ACC112 (cell line): ENCODE results near the gene SYTL3.

Experiments used
- H2AFZ ChIP-seq: fragments of 200-600 bp; sonication (generic); one replicate; pipeline ENCODE4 v1.6.0; 2017; ENCODE audit warnings: antibody characterized with exemption, low read length; ENCODE audit not compliant: unreplicated experiment
- H3K27ac ChIP-seq: fragments of 200-600 bp; sonication (generic); 2 replicates; pipeline ENCODE4 v1.5.1; 2014; ENCODE audit warnings: low read depth, mild to moderate bottlenecking, antibody characterized with exemption, low read length, moderate library complexity
- H3K27me3 ChIP-seq: fragments of 200-600 bp; sonication (generic); 2 replicates; pipeline ENCODE4 v1.6.1; 2014; ENCODE audit warnings: mild to moderate bottlenecking, antibody characterized with exemption, low read length, moderate library complexity, mixed read lengths; ENCODE audit not compliant: insufficient read depth
- H3K36me3 ChIP-seq: fragments of 200-600 bp; sonication (generic); 2 replicates; pipeline ENCODE4 v1.6.1; 2016; ENCODE audit warnings: mild to moderate bottlenecking, antibody characterized with exemption, low read length, moderate library complexity, mixed read lengths; ENCODE audit not compliant: insufficient read depth
- H3K4me1 ChIP-seq: fragments of 200-600 bp; sonication (generic); one replicate; pipeline ENCODE4 v1.6.1; 2016; ENCODE audit warnings: low read length, mixed read lengths; ENCODE audit not compliant: insufficient read depth, unreplicated experiment, control insufficient read depth
- H3K4me3 ChIP-seq: fragments of 200-600 bp; sonication (generic); 2 replicates; pipeline ENCODE4 v1.5.1; 2014; ENCODE audit warnings: mild to moderate bottlenecking, low read depth, low read length
- H3K79me2 ChIP-seq: fragments of 200-600 bp; sonication (generic); one replicate; pipeline ENCODE4 v1.6.0; 2016; ENCODE audit warnings: low read length; ENCODE audit not compliant: control insufficient read depth, unreplicated experiment, insufficient read depth

The SYTL3 gene

DNA sequence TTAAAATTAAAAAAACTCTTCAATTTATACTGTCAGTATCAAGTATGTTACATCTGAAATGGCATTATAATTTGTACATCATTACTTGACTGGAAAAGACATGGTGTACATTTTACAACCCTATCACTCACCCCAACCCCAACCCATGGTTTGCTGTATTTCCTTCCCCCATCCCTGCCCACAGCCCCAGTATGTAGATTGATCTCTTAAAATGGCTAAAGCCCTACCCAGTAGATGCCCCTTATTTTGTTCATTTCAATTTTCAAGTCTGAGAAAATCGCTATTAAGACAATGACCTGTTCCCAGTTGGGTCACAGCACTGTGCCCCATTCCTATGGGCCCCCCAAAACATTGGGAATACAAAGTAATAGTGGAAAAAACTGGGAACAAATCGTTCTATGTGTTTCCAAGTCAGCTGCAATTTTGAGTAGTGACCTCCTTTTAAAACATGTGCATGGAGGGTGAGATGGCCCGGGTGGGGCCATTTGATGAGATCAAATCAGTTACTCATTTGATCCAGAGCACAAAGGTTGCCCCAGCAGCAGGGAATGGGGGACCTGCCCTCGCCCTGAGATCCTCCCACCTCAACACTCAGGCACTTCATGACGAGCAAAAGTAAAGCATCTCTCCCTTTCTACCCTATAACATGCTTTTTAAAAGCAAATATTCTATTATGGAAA lies 156.0 kb downstream of the SYTL3 start:
- Histone ChIP-seq H3K79me2 (peaks cover 65% of the 10 kb centered on the region), H2AFZ (no peak overlapping the region), H3K27ac (no peak overlapping the region), H3K27me3 (no peaks in the 10 kb centered on the region), H3K36me3 (no peaks in the 10 kb centered on the region), H3K4me1 (peaks cover 8% of the 10 kb centered on the region), H3K4me3 (no peak overlapping the region)

DNA sequence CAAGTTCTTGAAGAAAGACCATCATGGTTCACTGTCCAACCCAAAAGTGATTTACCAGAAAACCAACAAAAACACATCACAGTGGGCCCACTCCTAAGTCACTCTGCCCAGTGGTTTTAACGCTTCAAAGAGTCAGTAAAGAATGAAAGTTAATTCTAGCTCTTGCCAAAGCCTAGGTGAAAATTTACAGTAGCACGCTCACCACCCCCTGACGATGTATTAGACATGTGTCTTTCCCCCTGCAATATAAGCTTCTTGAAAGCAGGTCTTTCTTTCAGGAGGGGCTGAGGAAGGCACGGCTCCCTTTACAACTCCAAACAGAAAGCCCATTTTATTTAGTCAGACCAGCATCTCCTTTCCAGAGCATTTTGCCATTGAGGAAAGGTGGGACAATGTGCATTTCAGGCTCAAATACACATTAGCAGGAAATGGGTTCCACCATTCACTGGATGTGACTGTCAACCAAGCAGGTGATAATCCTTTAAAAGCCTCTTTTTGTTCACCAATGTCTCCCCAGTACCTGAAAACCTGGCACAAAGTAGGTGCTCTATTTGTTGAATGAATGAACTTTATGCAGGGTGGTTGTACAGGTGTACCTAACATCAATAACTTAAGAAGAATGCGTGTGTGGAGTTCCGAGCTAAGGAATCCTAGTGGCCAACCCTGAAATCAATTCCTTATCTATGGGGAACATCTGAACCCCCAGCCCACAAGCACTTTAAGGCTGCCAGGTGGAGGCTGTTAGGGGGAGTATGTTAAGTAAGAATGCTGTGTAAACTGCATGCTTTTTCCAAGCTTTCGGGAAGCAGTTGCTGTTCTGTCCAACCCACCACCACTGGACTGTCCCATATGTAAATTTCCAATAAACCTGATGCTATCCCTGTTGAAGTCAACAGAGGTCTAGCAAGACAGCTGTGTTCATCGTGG lies 157.9 kb downstream of the SYTL3 start:
- Histone ChIP-seq H3K4me3 (no peak overlapping the region), H3K27me3 (no peaks in the 10 kb centered on the region), H3K36me3 (no peaks in the 10 kb centered on the region), H3K4me1 (peaks cover 8% of the 10 kb centered on the region), H3K27ac (no peak overlapping the region), H2AFZ (no peak overlapping the region), H3K79me2 (peaks cover 62% of the 10 kb centered on the region)

DNA sequence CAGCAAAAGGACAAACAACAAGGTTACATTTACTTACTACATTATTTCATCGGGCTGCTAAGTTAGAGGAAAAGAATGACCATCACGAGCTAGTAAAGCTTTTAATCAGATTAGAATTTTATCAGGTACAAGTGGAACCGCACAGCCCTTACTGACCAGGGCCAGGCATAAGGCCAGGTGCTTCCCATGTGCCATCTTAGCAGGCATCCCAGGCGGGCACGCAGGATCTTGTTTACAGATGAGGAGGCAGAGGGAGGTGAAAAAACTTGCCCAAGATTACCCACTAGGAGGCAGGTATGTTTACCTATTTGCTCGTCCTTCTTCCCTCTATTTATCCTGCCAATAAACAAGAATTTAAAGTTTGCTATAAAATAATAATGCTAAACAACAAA lies 158.6 kb downstream of the SYTL3 start:
- no peaks in the 10 kb centered on the region for H3K27me3 ChIP-seq
- H3K36me3 ChIP-seq, result no peaks in the 10 kb centered on the region
- peaks cover 5% of the 10 kb centered on the region for H3K4me1 ChIP-seq
- no peak overlapping the region for H3K27ac ChIP-seq
- no peak overlapping the region for H3K4me3 ChIP-seq
- no peak overlapping the region for H2AFZ ChIP-seq
- H3K79me2 ChIP-seq, result peaks cover 64% of the 10 kb centered on the region

DNA sequence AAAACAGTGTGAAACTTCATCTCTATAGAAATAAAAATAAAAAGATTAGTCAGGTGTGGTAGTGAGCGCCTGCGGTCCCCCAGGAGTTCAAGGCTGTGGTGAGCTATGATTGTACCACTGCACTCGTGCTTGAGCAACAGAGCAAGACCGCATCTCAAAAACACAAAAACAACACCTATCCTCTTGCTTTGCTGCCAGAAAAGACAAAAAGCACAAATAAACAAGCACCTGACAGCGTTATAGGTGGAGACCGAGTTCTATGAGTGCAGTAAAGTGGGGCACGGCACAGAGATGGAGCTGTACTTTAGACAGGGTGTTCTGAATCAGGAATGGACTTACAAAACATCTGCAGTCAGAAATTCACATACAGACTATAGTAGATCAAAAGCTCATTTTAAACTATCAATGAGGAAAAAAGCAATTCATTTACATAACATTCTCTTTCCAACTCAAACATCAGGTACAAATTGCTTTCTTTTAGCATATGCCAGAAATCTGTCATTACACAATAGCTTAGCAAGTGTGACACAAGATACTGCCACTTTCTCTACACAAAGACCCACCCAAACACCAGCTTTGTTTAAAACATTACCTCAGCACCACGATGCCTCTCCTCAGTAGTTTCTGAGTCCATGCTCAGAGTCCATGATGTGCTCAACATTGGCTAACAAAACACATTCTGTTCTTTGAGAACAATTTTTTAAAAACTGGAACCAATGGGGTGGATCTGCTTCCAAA lies 159.3 kb downstream of the SYTL3 start:
- Histone ChIP-seq H3K4me1 (no peaks in the 10 kb centered on the region), H3K36me3 (no peaks in the 10 kb centered on the region), H3K27me3 (no peaks in the 10 kb centered on the region), H3K4me3 (no peak overlapping the region), H3K27ac (no peak overlapping the region), H2AFZ (no peak overlapping the region), H3K79me2 (peaks cover 64% of the 10 kb centered on the region)

DNA sequence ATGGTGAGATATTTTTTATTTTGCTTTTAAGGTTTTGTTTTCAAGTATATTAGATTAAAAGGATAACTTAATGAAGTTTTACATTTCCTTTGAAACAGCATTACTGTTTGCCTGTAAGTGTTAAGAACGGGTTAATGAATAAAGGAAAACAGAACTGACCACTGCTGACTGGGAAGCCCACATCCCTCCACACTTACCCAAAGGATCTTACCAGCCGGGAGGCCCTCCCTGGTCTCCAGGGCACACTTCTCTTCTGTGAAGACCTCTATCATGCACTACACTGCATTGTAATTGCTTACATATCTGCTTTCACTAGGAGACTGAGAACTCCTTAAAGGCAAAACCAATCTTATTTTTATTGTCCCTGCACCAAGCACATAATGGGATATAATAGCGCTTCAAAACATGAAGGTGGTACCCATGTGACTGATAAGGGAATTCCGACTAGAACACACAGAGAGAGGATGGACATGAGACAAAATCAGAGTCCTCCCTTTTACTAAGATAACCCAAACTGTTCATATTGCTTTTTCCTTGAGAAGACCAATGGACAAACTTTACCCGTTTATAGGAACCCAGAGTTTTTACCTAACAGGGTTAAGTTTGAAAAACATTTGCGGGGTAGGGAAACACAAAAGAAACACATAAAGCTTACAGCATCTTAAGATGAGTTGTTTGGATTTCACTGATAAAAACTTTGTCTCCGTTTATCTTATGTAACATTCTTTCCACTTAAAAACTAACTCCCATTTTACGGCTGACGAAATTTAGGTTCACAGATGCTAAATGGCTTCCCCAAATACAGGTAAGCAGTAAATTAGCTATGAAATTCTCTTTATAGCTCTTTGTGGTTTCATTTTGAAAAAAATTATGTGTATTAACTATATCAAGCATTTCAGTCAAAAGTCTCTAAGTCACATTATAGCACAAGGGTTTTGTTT lies 160.6 kb downstream of the SYTL3 start:
- Histone ChIP-seq H3K4me1 (peaks cover 9% of the 10 kb centered on the region), H3K36me3 (no peaks in the 10 kb centered on the region), H3K4me3 (no peak overlapping the region), H3K27ac (no peak overlapping the region), H2AFZ (no peak overlapping the region), H3K27me3 (no peaks in the 10 kb centered on the region), H3K79me2 (peaks cover 72% of the 10 kb centered on the region)

DNA sequence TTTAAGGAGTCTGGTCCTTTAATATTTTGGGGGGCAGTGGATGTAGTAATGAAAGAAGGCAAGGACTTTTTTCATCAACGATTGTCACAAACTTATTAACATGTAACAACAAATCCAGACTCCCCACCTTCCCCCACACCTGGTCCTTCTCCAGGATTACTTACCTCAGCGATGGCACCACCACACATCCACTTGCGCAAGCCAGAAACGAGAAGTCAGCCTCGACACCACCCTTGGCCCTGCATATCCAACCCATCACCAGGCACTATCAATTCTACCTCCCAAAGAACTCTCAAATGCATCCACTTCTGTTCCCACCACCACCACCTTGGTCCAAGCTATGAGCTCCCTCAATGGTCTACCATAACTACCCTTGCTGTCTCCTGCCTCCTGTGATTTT lies 162.8 kb downstream of the SYTL3 start:
- Histone ChIP-seq H3K4me3 (no peak overlapping the region), H3K4me1 (peaks cover 17% of the 10 kb centered on the region), H3K36me3 (no peaks in the 10 kb centered on the region), H3K27ac (no peak overlapping the region), H2AFZ (no peak overlapping the region), H3K79me2 (peaks cover 77% of the 10 kb centered on the region), H3K27me3 (no peaks in the 10 kb centered on the region)

DNA sequence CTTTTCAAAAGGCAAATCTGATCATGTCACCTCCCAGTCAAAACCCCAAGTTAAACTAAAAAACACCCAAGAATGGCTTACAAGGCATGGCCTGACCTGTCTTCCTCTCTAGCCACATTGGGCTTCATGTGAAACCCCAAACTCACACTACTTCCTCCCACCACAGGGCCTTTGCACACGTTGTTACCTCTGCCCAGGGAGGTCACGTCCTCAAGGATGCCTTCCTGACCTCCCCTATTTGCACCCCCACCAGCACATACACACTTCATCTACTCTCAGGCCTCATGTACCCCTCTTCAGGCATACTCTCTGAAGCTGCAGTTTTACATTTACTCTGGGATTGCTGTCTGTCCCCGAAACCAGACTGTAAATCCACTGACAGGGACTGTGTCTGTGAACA lies 163.2 kb downstream of the SYTL3 start:
- Histone ChIP-seq H3K27ac (no peak overlapping the region), H3K79me2 (peaks cover 76% of the 10 kb centered on the region), H3K27me3 (no peaks in the 10 kb centered on the region), H3K4me1 (peaks cover 17% of the 10 kb centered on the region), H3K4me3 (no peak overlapping the region), H2AFZ (no peak overlapping the region), H3K36me3 (no peaks in the 10 kb centered on the region)
